ENCODE results near the gene CAMKMT.

Gene CAMKMT

DNA sequence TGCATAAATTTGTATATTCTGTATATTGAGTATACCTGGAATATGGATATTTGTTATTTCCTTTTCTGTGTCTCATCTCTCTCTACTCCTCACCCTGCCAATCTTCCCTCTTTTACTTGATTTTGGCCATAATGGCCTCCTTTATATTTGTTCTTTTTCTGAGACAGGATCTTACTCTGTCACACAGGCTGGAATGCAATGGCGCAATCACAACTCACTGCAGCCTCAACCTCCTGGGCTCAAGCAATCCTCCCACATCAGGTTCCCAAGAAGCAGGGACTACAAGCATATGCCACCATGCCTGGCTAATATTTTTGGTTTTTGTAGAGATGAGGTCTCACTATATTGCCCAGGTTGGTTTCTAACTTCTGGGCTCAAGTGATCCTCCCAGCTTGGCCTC, 30.9 kb upstream of the CAMKMT start:
- ATAC-seq (ENCODE audit: low read depth) (no peak), DNase-seq (ENCODE audit: low spot score) (no peak)
- TF ChIP-seq, protein P1, sequence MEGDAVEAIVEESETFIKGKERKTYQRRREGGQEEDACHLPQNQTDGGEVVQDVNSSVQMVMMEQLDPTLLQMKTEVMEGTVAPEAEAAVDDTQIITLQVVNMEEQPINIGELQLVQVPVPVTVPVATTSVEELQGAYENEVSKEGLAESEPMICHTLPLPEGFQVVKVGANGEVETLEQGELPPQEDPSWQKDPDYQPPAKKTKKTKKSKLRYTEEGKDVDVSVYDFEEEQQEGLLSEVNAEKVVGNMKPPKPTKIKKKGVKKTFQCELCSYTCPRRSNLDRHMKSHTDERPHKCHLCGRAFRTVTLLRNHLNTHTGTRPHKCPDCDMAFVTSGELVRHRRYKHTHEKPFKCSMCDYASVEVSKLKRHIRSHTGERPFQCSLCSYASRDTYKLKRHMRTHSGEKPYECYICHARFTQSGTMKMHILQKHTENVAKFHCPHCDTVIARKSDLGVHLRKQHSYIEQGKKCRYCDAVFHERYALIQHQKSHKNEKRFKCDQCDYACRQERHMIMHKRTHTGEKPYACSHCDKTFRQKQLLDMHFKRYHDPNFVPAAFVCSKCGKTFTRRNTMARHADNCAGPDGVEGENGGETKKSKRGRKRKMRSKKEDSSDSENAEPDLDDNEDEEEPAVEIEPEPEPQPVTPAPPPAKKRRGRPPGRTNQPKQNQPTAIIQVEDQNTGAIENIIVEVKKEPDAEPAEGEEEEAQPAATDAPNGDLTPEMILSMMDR (IDR thresholded peaks at IDR 0.05; ENCODE audit: poor library complexity, severe bottlenecking): no peak
- Histone ChIP-seq H3K36me3 (ENCODE audit: low read depth) (peaks cover 72% of the 10 kb centered on the region), H3K27me3 (ENCODE audit: insufficient read depth, poor library complexity, severe bottlenecking) (no peaks in the 10 kb centered on the region), H3K9me3 (ENCODE audit: severe bottlenecking) (no peaks in the 10 kb centered on the region), H3K4me3 (ENCODE audit: severe bottlenecking) (no peak overlapping the region), H3K4me1 (ENCODE audit: insufficient read depth, poor library complexity, severe bottlenecking) (no peaks in the 10 kb centered on the region), H3K27ac (ENCODE audit: poor library complexity, severe bottlenecking) (no peak overlapping the region)

DNA sequence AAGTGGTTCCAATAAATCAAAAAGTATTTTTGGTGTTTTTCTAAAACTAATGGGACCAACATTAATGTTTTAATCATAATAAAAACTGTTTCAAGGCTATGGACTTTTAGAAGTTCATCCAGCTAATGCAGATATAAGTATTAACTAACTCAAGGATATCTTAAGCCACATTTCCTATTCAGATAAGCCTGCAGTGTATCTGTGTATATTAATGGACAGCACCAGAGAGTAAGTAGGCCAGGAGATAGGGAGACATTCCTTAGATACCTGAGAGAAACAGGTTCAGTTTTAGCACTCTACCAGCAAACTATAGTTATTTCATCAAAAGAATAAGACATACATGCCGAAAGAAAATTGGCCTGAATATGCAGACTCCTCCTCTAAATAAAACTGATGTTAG, 27.8 kb upstream of the CAMKMT start:
- no peak overlapping the region for H3K27ac ChIP-seq (ENCODE audit: poor library complexity, severe bottlenecking)
- no peak overlapping the region for H3K4me3 ChIP-seq (ENCODE audit: severe bottlenecking)
- H3K4me1 ChIP-seq (ENCODE audit: insufficient read depth, poor library complexity, severe bottlenecking): no peaks in the 10 kb centered on the region
- TF ChIP-seq, protein P1 (IDR thresholded peaks at IDR 0.05; ENCODE audit: poor library complexity, severe bottlenecking): no peak
- DNase-seq (ENCODE audit: low spot score): no peak
- H3K9me3 ChIP-seq (ENCODE audit: severe bottlenecking): no peaks in the 10 kb centered on the region
- H3K27me3 ChIP-seq (ENCODE audit: insufficient read depth, poor library complexity, severe bottlenecking): no peaks in the 10 kb centered on the region
- no peak for ATAC-seq (ENCODE audit: low read depth)
- peaks cover 76% of the 10 kb centered on the region for H3K36me3 ChIP-seq (ENCODE audit: low read depth)

DNA sequence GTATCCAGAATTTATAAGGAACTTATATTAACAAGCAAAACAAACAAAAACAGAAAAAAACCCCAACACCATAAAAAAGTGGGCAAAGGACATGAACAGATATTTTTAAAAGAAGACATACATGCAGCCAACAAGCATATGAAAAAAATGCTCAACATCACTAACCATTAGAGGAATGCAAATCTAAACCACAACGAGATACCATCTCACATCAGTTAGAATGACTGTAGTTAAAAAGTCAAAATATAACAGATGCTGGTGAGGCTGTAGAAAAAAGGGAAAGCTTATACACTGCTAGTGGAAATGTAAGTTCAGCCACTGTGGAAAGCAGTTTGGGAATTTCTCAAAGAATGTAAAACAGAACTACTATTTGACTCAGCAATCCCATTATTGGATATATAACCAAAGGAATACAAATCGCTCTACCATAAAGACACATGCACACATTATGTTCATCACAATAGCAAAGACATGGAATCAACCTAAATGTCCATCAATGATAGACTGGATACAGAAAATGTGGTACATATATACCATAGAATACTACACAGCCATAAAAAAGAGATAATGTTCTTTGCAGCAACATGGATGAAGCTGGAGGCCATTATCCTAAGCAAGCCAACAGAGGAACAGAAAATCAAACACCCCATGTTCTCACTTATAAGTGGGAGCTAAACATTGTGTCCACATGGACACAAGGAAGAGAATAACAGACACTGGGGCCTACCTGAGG, 25.8 kb upstream of the CAMKMT start:
- no peaks in the 10 kb centered on the region for H3K9me3 ChIP-seq (ENCODE audit: severe bottlenecking)
- H3K4me1 ChIP-seq (ENCODE audit: insufficient read depth, poor library complexity, severe bottlenecking): no peaks in the 10 kb centered on the region
- ATAC-seq (ENCODE audit: low read depth) (no peak), DNase-seq (ENCODE audit: low spot score) (no peak)
- TF ChIP-seq, protein P1 (IDR thresholded peaks at IDR 0.05; ENCODE audit: poor library complexity, severe bottlenecking): no peak
- H3K27ac ChIP-seq (ENCODE audit: poor library complexity, severe bottlenecking): no peak overlapping the region
- no peak overlapping the region for H3K4me3 ChIP-seq (ENCODE audit: severe bottlenecking)
- H3K27me3 ChIP-seq (ENCODE audit: insufficient read depth, poor library complexity, severe bottlenecking): no peaks in the 10 kb centered on the region
- peaks cover 78% of the 10 kb centered on the region for H3K36me3 ChIP-seq (ENCODE audit: low read depth)

DNA sequence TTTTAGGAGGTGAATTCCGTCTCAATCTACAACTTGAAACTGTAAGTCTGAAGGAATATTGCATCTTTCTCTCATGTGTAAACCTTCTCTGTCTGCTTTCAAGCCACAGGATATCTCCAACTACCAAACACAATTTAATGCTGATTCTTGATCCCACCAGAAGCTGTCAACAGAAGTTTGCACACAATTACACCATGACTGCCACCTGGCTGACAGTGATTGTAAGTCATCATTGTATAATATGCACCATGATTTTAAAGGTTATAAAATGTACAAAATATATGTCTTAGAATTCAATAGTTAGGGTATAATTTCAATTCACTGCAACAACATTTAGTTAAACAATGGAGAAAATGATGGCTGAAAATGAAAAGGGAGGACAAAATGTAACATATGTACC, 18.9 kb upstream of the CAMKMT start:
- Histone ChIP-seq H3K27ac (ENCODE audit: poor library complexity, severe bottlenecking) (no peak overlapping the region), H3K4me1 (ENCODE audit: insufficient read depth, poor library complexity, severe bottlenecking) (no peaks in the 10 kb centered on the region), H3K9me3 (ENCODE audit: severe bottlenecking) (no peaks in the 10 kb centered on the region), H3K4me3 (ENCODE audit: severe bottlenecking) (no peak overlapping the region), H3K27me3 (ENCODE audit: insufficient read depth, poor library complexity, severe bottlenecking) (no peaks in the 10 kb centered on the region), H3K36me3 (ENCODE audit: low read depth) (peaks cover 88% of the 10 kb centered on the region)
- ATAC-seq (ENCODE audit: low read depth) (no peak), DNase-seq (ENCODE audit: low spot score) (no peak)
- TF ChIP-seq, protein P1 (IDR thresholded peaks at IDR 0.05; ENCODE audit: poor library complexity, severe bottlenecking): peak; percentile 48

GRCh38 chr2:44347526-44347925, 14.2 kb upstream of the CAMKMT start:
- no peak for ATAC-seq (ENCODE audit: low read depth)
- no peak overlapping the region for H3K4me3 ChIP-seq (ENCODE audit: severe bottlenecking)
- H3K27me3 ChIP-seq (ENCODE audit: insufficient read depth, poor library complexity, severe bottlenecking): no peaks in the 10 kb centered on the region
- no peak overlapping the region for H3K27ac ChIP-seq (ENCODE audit: poor library complexity, severe bottlenecking)
- DNase-seq (ENCODE audit: low spot score): no peak
- no peaks in the 10 kb centered on the region for H3K9me3 ChIP-seq (ENCODE audit: severe bottlenecking)
- no peaks in the 10 kb centered on the region for H3K4me1 ChIP-seq (ENCODE audit: insufficient read depth, poor library complexity, severe bottlenecking)
- TF ChIP-seq, protein P1 (IDR thresholded peaks at IDR 0.05; ENCODE audit: poor library complexity, severe bottlenecking): no peak
- H3K36me3 ChIP-seq (ENCODE audit: low read depth): peaks cover 41% of the 10 kb centered on the region

Data from RWPE2 (cell line).